HCT116 (cell line): ENCODE results near the gene PASD1. TPM values are rescaled to one million over a fixed set of nuclear protein-coding genes. Genes with fewer than 3 reads are reported as not detected.
"Not testable (repeated sequence)": the region's sequence is repeated elsewhere in the genome, so short reads cannot be mapped to it uniquely, and the experiment has no call there.

Experiments used
- ATAC-seq: fragments of 200-7000 bp; cut with Tn5 transposase; 2 replicates; pipeline ENCODE4 v1.9.1; 2020; ENCODE audit warnings: mild to moderate bottlenecking, moderate library complexity
- BruUV-seq: library from RNA; stranded (reverse); fragments of 400-500 nt; replicated peaks from 2 replicates; lab custom pipeline; 2021; lab: Mats Ljungman, UMichigan
- CTCF ChIA-PET: fragments of 300-600 bp; sonication (Branson Sonifier 250); formaldehyde crosslinking; loops from one replicate; lab custom pipeline; 2021; ENCODE audit warnings: antibody characterized with exemption; lab: Charles Lee
- POLR2A ChIA-PET: fragments of 300-600, 350-600 bp; sonication (Branson Sonifier 250); formaldehyde crosslinking; loops from one replicate; lab custom pipeline; 2021; ENCODE audit warnings: antibody characterized with exemption; lab: Charles Lee
- RAD21 ChIA-PET, 2 experiments: fragments of 300-600 bp; sonication (Branson Sonifier 250); formaldehyde crosslinking; loops; one replicate each; lab custom pipeline; 2023; ENCODE audit warnings: low total read pairs in 2 of 2; ENCODE audit not compliant: uncharacterized antibody in 2 of 2, unreplicated experiment in 2 of 2, low non-redundant PET in 1 of 2; lab: Charles Lee
- DNase-seq: peaks from one replicate; pipeline ENCODE4 v3.0.0-alpha.2; 2010; ENCODE audit warnings: low read depth, low spot score
- H2AFZ ChIP-seq: fragments of 200-600 bp; shearing (Covaris generic), sonication (generic); 2 replicates; pipeline ENCODE4 v1.6.1; 2017; ENCODE audit warnings: low read depth, mixed run types, mixed read lengths, antibody characterized with exemption, low read length; ENCODE audit not compliant: poor library complexity, severe bottlenecking
- H3K27ac ChIP-seq: 2 replicates; pipeline ENCODE4 v1.5.1; 2012; ENCODE audit warnings: low read depth, low read length
- H3K27me3 ChIP-seq: fragments of 200-600 bp; sonication (generic); 2 replicates; pipeline ENCODE4 v1.6.1; 2016; ENCODE audit warnings: mixed run types, low read length, mixed read lengths; ENCODE audit not compliant: insufficient read depth
- H3K36me3 ChIP-seq, 2 experiments: fragments of 200-500 bp in 1 of 2; fragments of 200-600 bp in 1 of 2; sonication (Bioruptor generic) in 1 of 2; sonication (generic) in 1 of 2; 2 replicates each; pipeline versions ENCODE4 v1.5.1 to v1.6.1; 2014 to 2016; ENCODE audit warnings: low read length in 2 of 2, inconsistent platforms in 1 of 2, mixed read lengths in 1 of 2, mixed run types in 1 of 2; ENCODE audit not compliant: insufficient read depth in 2 of 2, control insufficient read depth in 1 of 2
- H3K4me1 ChIP-seq, 2 experiments: fragments of 200-600 bp in 1 of 2; sonication (generic) in 1 of 2; 2 replicates each; pipeline versions ENCODE4 v1.5.1 to v1.6.1; 2012 to 2017; ENCODE audit warnings: low read length in 2 of 2, inconsistent platforms in 1 of 2, mild to moderate bottlenecking in 1 of 2, mixed read lengths in 1 of 2, mixed run types in 1 of 2, moderate library complexity in 1 of 2; ENCODE audit not compliant: insufficient read depth in 2 of 2, control insufficient read depth in 1 of 2
- H3K4me2 ChIP-seq: fragments of 200-600 bp; sonication (generic); 2 replicates; pipeline ENCODE4 v1.6.1; 2017; ENCODE audit warnings: mixed run types, low read length, mixed read lengths
- H3K4me3 ChIP-seq, 2 experiments: fragments of 200-600 bp in 1 of 2; sonication (generic) in 1 of 2; replicated peaks in 1 of 2; 2 replicates each; pipeline ENCODE4 v1.5.1; 2011 to 2016; ENCODE audit warnings: low read length in 2 of 2, control low read depth in 1 of 2, low read depth in 1 of 2, mild to moderate bottlenecking in 1 of 2, mixed read lengths in 1 of 2, mixed run types in 1 of 2
- H3K79me2 ChIP-seq: fragments of 200-600 bp; sonication (generic); 2 replicates; pipeline ENCODE4 v1.6.1; 2017; ENCODE audit warnings: mild to moderate bottlenecking, mixed run types, low read length, moderate library complexity, mixed read lengths; ENCODE audit not compliant: insufficient read depth
- H3K9ac ChIP-seq: fragments of 200-600 bp; sonication (generic); 2 replicates; pipeline ENCODE4 v1.6.1; 2016; ENCODE audit warnings: low read length, mixed read lengths
- H3K9me2 ChIP-seq: fragments of 200-600 bp; sonication (generic), shearing (Covaris generic); 2 replicates; pipeline ENCODE4 v1.6.1; 2017; ENCODE audit warnings: mixed run types, mild to moderate bottlenecking, moderate library complexity; ENCODE audit not compliant: insufficient read depth
- H3K9me3 ChIP-seq, 2 experiments: fragments of 200-500 bp in 1 of 2; fragments of 200-600 bp in 1 of 2; sonication (Bioruptor generic) in 1 of 2; sonication (generic) in 1 of 2; 2 replicates each; pipeline ENCODE4 v1.6.1; 2014 to 2017; ENCODE audit warnings: low read length in 2 of 2, mixed read lengths in 2 of 2, inconsistent platforms in 1 of 2, low read depth in 1 of 2, mild to moderate bottlenecking in 1 of 2, mixed run types in 1 of 2, moderate library complexity in 1 of 2; ENCODE audit not compliant: control insufficient read depth in 1 of 2, insufficient read depth in 1 of 2
- H4K20me1 ChIP-seq: fragments of 200-600 bp; sonication (generic), shearing (Covaris generic); 2 replicates; pipeline ENCODE4 v1.6.1; 2017; ENCODE audit warnings: mixed run types, mild to moderate bottlenecking, moderate library complexity; ENCODE audit not compliant: insufficient read depth
- CBX3 ChIP-seq: IDR thresholded peaks from 2 replicates; pipeline ENCODE4 v1.6.1; 2012; ENCODE audit warnings: low read depth
- ELF1 ChIP-seq: IDR thresholded peaks from 2 replicates; pipeline ENCODE4 v1.6.1; 2012; ENCODE audit warnings: low read depth, borderline replicate concordance
- JUND ChIP-seq: IDR thresholded peaks from 2 replicates; pipeline ENCODE4 v1.6.1; 2012
- ZFX ChIP-seq: fragments of 450-650 bp; IDR thresholded peaks from 2 replicates; pipeline ENCODE4 v1.6.1; 2017
- intact Hi-C: fragments of 100-400 bp; cut with micrococcal nuclease; formaldehyde crosslinking; loops from 2 replicates; pipeline ENCODE4 v1.10.0; 2022
- total RNA-seq: library from RNA; stranded (reverse); gene quantifications from one replicate; pipeline ENCODE4 v1.2.1, GENCODE V29; 2021; ENCODE audit not compliant: unreplicated experiment
- TF ChIP-seq, protein P1 (sequence below): IDR thresholded peaks from 2 replicates; pipeline ENCODE4 v1.6.1; 2012
- TF ChIP-seq, protein P2 (sequence below): IDR thresholded peaks from 2 replicates; pipeline ENCODE4 v1.6.1; 2011; ENCODE audit warnings: mild to moderate bottlenecking, low read length, moderate library complexity; ENCODE audit not compliant: insufficient replicate concordance; ENCODE audit errors: extremely low read depth
- TF ChIP-seq, protein P3 (sequence below): IDR thresholded peaks from 2 replicates; pipeline ENCODE4 v1.6.1; 2012
- TF ChIP-seq, protein P4 (sequence below): IDR thresholded peaks from 2 replicates; pipeline ENCODE4 v1.6.1; 2012; ENCODE audit warnings: low read depth

PASD1 gene
- total RNA-seq, 1 experiment from 2014 or later = not detected

DNA sequence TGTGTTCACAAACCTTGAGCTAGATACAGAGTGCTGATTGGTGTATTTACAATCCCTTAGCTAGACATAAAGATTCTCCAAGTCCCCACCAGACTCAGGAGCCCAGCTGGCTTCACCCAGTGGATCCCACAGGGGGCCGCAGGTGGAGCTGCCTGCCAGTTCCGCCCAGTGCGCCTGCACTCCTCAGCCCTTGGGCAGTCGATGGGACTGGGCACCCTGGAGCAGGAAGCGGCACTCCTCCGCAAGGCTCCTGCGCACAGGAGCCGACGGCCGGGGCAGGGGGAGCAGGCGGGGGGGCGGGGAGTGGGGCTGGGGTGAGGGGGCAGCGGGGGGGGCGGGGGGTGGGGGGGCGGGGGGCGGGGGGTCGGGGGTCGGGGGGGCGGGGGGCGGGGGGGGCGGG is 990 bp upstream of the PASD1 start:
- H3K27ac ChIP-seq, POLR2A ChIA-PET, intact Hi-C loops, H4K20me1 ChIP-seq, H3K4me3 ChIP-seq, BruUV-seq, H3K9me3 ChIP-seq, RAD21 ChIA-PET, H2AFZ ChIP-seq, H3K27me3 ChIP-seq, H3K9me2 ChIP-seq, ATAC-seq, H3K79me2 ChIP-seq, H3K4me2 ChIP-seq, H3K36me3 ChIP-seq, CTCF ChIA-PET, H3K9ac ChIP-seq, H3K4me1 ChIP-seq, DNase-seq: not testable (repeated sequence)

DNA sequence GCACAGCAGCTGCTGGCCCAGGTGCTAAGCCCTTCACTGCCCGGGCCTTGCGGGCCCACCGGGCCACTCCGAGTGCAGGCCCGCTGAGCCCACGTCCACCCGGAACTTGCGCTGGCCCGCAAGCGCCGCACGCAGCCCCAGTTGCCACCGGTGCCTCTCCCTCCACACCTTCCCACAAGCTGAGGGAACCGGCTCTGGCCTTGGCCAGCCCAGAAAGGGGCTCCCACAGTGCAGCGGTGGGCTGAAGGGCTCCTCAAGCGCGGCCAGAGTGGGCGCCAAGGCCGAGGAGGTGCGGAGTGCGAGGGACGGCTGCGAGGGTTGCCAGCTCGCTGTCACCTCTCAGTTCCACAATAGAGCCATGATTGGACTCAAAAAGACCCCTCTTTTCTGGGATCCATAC is 472 bp upstream of the PASD1 start:
- H3K9ac ChIP-seq, ATAC-seq, RAD21 ChIA-PET, H3K9me3 ChIP-seq, H3K9me2 ChIP-seq, H3K36me3 ChIP-seq, DNase-seq, H3K4me2 ChIP-seq, H3K4me1 ChIP-seq, H3K27me3 ChIP-seq, POLR2A ChIA-PET, CTCF ChIA-PET, intact Hi-C loops, H3K27ac ChIP-seq, BruUV-seq, H3K79me2 ChIP-seq, H2AFZ ChIP-seq, H3K4me3 ChIP-seq, H4K20me1 ChIP-seq: not testable (repeated sequence)

GRCh38 chrX:151564035-151564434 is 560 bp downstream of the PASD1 start:
- DNase-seq = no peak
- Histone ChIP-seq H3K4me2 (no peak overlapping the region), H3K27ac (no peak overlapping the region), H4K20me1 (no peaks in the 10 kb centered on the region), H2AFZ (no peak overlapping the region), H3K79me2 (no peaks in the 10 kb centered on the region), H3K4me1 (no peaks in the 10 kb centered on the region), H3K36me3 (no peaks in the 10 kb centered on the region), H3K9me2 (no peaks in the 10 kb centered on the region), H3K27me3 (0 out of 2 replicates have a peak, but pooled peaks cover 6% of the 10 kb centered on the region), H3K9me3 (no peaks in the 10 kb centered on the region), H3K9ac (no peak overlapping the region), H3K4me3 (no peak overlapping the region)
- ChIA-PET POLR2A (no interaction called here), CTCF (no interaction called here), RAD21 (no interaction called here)
- intact Hi-C loops = no loop called here
- BruUV-seq = no TSS peak
- no peak for ATAC-seq
- TF ChIP-seq CBX3 (no peak), ZFX (no peak), JUND (no peak), ELF1 (no peak)
- TF ChIP-seq, protein P1, sequence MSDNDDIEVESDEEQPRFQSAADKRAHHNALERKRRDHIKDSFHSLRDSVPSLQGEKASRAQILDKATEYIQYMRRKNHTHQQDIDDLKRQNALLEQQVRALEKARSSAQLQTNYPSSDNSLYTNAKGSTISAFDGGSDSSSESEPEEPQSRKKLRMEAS = no peak
- TF ChIP-seq, protein P2, sequence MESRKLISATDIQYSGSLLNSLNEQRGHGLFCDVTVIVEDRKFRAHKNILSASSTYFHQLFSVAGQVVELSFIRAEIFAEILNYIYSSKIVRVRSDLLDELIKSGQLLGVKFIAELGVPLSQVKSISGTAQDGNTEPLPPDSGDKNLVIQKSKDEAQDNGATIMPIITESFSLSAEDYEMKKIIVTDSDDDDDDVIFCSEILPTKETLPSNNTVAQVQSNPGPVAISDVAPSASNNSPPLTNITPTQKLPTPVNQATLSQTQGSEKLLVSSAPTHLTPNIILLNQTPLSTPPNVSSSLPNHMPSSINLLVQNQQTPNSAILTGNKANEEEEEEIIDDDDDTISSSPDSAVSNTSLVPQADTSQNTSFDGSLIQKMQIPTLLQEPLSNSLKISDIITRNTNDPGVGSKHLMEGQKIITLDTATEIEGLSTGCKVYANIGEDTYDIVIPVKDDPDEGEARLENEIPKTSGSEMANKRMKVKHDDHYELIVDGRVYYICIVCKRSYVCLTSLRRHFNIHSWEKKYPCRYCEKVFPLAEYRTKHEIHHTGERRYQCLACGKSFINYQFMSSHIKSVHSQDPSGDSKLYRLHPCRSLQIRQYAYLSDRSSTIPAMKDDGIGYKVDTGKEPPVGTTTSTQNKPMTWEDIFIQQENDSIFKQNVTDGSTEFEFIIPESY = no peak
- TF ChIP-seq, protein P3, sequence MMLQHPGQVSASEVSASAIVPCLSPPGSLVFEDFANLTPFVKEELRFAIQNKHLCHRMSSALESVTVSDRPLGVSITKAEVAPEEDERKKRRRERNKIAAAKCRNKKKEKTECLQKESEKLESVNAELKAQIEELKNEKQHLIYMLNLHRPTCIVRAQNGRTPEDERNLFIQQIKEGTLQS = no peak
- TF ChIP-seq, protein P4, sequence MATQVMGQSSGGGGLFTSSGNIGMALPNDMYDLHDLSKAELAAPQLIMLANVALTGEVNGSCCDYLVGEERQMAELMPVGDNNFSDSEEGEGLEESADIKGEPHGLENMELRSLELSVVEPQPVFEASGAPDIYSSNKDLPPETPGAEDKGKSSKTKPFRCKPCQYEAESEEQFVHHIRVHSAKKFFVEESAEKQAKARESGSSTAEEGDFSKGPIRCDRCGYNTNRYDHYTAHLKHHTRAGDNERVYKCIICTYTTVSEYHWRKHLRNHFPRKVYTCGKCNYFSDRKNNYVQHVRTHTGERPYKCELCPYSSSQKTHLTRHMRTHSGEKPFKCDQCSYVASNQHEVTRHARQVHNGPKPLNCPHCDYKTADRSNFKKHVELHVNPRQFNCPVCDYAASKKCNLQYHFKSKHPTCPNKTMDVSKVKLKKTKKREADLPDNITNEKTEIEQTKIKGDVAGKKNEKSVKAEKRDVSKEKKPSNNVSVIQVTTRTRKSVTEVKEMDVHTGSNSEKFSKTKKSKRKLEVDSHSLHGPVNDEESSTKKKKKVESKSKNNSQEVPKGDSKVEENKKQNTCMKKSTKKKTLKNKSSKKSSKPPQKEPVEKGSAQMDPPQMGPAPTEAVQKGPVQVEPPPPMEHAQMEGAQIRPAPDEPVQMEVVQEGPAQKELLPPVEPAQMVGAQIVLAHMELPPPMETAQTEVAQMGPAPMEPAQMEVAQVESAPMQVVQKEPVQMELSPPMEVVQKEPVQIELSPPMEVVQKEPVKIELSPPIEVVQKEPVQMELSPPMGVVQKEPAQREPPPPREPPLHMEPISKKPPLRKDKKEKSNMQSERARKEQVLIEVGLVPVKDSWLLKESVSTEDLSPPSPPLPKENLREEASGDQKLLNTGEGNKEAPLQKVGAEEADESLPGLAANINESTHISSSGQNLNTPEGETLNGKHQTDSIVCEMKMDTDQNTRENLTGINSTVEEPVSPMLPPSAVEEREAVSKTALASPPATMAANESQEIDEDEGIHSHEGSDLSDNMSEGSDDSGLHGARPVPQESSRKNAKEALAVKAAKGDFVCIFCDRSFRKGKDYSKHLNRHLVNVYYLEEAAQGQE = no peak
